ENCODE data around the gene SRGN. TPM values are rescaled to one million over a fixed set of nuclear protein-coding genes. Genes with fewer than 3 reads are reported as not detected.

The SRGN gene
- total RNA-seq, 2 donors from 2014 or later, result 52.7 to 55.7 TPM

- no peaks in the 10 kb centered on the region for H3K27me3 ChIP-seq
- DNase-seq, result no peak
- no peaks in the 10 kb centered on the region for H3K36me3 ChIP-seq (replicated peaks in 1 of 2; ENCODE audit: insufficient read depth in 1 of 2, low read depth in 2 of 2)
- no peaks in the 10 kb centered on the region for H3K9me3 ChIP-seq
- no peak for TF ChIP-seq POLR2A (IDR thresholded peaks at IDR 0.05)
- TF ChIP-seq, protein P1, sequence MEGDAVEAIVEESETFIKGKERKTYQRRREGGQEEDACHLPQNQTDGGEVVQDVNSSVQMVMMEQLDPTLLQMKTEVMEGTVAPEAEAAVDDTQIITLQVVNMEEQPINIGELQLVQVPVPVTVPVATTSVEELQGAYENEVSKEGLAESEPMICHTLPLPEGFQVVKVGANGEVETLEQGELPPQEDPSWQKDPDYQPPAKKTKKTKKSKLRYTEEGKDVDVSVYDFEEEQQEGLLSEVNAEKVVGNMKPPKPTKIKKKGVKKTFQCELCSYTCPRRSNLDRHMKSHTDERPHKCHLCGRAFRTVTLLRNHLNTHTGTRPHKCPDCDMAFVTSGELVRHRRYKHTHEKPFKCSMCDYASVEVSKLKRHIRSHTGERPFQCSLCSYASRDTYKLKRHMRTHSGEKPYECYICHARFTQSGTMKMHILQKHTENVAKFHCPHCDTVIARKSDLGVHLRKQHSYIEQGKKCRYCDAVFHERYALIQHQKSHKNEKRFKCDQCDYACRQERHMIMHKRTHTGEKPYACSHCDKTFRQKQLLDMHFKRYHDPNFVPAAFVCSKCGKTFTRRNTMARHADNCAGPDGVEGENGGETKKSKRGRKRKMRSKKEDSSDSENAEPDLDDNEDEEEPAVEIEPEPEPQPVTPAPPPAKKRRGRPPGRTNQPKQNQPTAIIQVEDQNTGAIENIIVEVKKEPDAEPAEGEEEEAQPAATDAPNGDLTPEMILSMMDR (IDR thresholded peaks at IDR 0.05), result no peak
- 86 to 100% methylated on average over 1 of the region's 1 CpG for WGBS, 2 donors
- H3K27ac ChIP-seq, result peak overlapping the region in 1 of 4 donors; percentile 72
- no peaks in the 10 kb centered on the region for H3K4me1 ChIP-seq
- H3K4me3 ChIP-seq, result no peak overlapping the region
- ATAC-seq, result no peak
- intact Hi-C loops (cut with DNase I), result no loop called here
Observed at GRCh38 chr10:69044546-69044945, 43.4 kb upstream of the SRGN start.

DNA sequence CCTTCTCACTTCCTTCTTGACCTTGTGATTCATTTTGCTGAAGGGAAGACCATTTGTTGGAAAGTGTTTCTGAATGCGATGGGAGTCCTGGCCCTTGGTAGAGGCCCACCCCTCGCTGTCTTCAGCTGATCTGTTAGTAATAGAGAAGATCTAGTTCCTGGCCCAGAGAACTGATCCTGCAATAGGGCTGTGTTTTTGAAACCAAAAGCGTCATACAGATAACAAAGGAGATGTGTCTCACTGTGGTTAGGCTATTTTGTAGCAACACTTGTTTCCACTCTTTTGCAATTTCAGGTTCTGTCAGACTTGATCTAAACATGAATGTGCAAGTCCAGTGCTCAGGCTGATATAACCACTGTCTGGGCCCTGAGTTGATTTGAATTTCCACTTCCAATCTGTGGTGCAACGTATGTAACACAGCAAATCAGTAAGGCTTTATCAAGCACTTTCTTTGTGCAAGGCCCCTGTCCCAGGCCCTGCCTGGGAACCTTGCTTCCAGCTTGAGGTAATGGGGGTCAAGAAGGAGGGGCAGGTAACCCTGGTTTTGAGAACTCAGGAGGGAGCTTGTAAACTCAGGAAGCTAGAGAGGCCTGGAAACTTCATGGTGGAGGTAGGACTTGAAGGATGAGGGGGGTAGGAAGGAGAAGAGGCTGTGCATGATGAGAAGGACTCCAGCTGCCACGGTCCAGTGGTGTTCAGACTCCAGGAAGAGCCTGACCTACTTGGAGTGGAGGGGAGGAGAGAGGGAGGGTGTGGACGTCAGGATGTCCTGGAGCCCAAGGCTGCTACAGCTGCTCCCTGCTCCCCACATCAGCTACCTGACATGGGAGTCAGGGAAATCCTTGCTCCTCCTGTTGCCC lies 42.2 kb upstream of the SRGN start:
- Histone ChIP-seq H3K4me1 (no peaks in the 10 kb centered on the region), H3K9me3 (no peaks in the 10 kb centered on the region), H3K27me3 (no peaks in the 10 kb centered on the region), H3K27ac (peak overlapping the region in 2 of 4 donors; percentile 50 to 72), H3K36me3 (replicated peaks in 1 of 2; ENCODE audit: insufficient read depth in 1 of 2, low read depth in 2 of 2) (no peaks in the 10 kb centered on the region), H3K4me3 (no peak overlapping the region)
- intact Hi-C loops (cut with DNase I), result no loop called here
- ATAC-seq (no peak), DNase-seq (peak in 1 of 4 donors; percentile 45)
- TF ChIP-seq, protein P1 (IDR thresholded peaks at IDR 0.05), result no peak
- TF ChIP-seq POLR2A (IDR thresholded peaks at IDR 0.05), result no peak
- WGBS, 2 donors, result 64 to 66% methylated on average over 6 of the region's 6 CpGs

- H3K27ac ChIP-seq, result peak overlapping the region in 1 of 4 donors; percentile 71
- H3K9me3 ChIP-seq, result no peaks in the 10 kb centered on the region
- 61 to 66% methylated on average over 4 of the region's 4 CpGs for WGBS, 2 donors
- no peaks in the 10 kb centered on the region for H3K36me3 ChIP-seq (replicated peaks in 1 of 2; ENCODE audit: insufficient read depth in 1 of 2, low read depth in 2 of 2)
- H3K4me1 ChIP-seq, result no peaks in the 10 kb centered on the region
- DNase-seq, result no peak
- intact Hi-C loops (cut with DNase I), result no loop called here
- no peak overlapping the region for H3K4me3 ChIP-seq
- no peaks in the 10 kb centered on the region for H3K27me3 ChIP-seq
- ATAC-seq, result no peak
- no peak for TF ChIP-seq POLR2A (IDR thresholded peaks at IDR 0.05)
- TF ChIP-seq, protein P1 (IDR thresholded peaks at IDR 0.05), result no peak
Observed at GRCh38 chr10:69047111-69047832, 40.6 kb upstream of the SRGN start.

DNA sequence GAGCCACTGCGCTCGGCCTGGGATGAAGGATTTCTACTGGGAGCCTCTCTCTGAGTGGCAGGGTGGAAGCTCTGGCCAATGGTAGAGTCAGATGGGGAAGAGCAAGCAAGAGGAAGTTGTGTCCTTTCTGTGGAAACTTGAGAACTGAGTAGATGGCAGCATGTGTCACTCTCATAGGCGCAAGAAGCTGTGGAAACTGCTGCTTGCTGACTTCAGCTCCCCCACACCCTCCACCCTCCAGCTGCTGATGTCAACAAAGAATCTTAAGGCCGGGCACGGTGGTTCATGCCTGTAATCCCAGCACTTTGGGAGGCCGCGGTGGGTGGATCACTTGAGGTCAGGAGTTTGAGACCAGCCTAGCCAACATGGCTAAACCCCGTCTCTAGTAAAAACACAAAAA lies 39.8 kb upstream of the SRGN start:
- 49 to 54% methylated on average over 8 of the region's 8 CpGs for WGBS, 2 donors
- DNase-seq, result peak in 1 of 4 donors; percentile 77

More for the DNA sequence above, 39.8 kb upstream of the SRGN start:
- TF ChIP-seq POLR2A (IDR thresholded peaks at IDR 0.05), result peak in 1 of 3 donors; percentile 43
- TF ChIP-seq, protein P1 (IDR thresholded peaks at IDR 0.05), result no peak
- intact Hi-C loops (cut with DNase I), result no loop called here
- Histone ChIP-seq H3K27me3 (no peaks in the 10 kb centered on the region), H3K4me3 (no peak overlapping the region), H3K9me3 (no peaks in the 10 kb centered on the region), H3K27ac (peak overlapping the region in 1 of 4 donors; percentile 71), H3K4me1 (no peaks in the 10 kb centered on the region), H3K36me3 (replicated peaks in 1 of 2; ENCODE audit: insufficient read depth in 1 of 2, low read depth in 2 of 2) (no peaks in the 10 kb centered on the region)
- ATAC-seq, result no peak

All from body of pancreas (tissue), 4 donors.